Esophagus muscularis mucosa (tissue), 3 donors: Measurements from ENCODE around the gene KRTAP12-1.

Experiments used
- POLR2A ChIP-seq: fragments of 450-650 bp; IDR thresholded peaks from one replicate; pipeline ENCODE4 v1.6.1; 2017; ENCODE audit warnings: antibody characterized with exemption, moderate library complexity, mild to moderate bottlenecking, low read depth
- POLR2AphosphoS5 ChIP-seq, 2 donors: sonication (generic); formaldehyde crosslinking; IDR thresholded peaks; one replicate each; pipeline ENCODE4 v1.6.1; 2017; ENCODE audit warnings: antibody characterized with exemption in 2 of 2
- TF ChIP-seq, protein P1 (sequence below), 3 experiments: fragments of 200-600 bp in 2 of 3; fragments of 450-650 bp in 1 of 3; sonication (generic) in 2 of 3; IDR thresholded peaks; one replicate each; pipeline ENCODE4 v1.5.1; 2017 to 2019; ENCODE audit warnings: antibody characterized with exemption in 3 of 3, mild to moderate bottlenecking in 2 of 3, moderate library complexity in 1 of 3

DNA sequence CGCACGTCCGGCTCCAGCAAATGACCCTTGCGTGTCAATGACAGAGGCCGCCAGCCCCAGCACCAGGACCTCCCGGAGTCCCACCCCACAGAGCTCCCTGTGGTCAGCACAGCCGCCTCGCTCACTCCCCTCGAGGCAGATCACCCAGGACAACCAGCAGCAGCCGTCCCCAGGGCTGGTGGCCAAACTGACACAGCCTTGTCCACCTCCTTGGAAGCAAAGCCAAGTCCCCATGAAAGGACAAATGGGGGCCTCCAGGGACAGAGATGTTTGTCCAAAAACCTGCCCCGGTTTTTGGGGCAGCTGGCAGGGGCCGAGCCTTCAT lies 42.7 kb downstream of the KRTAP12-1 start:
- TF ChIP-seq, protein P1, sequence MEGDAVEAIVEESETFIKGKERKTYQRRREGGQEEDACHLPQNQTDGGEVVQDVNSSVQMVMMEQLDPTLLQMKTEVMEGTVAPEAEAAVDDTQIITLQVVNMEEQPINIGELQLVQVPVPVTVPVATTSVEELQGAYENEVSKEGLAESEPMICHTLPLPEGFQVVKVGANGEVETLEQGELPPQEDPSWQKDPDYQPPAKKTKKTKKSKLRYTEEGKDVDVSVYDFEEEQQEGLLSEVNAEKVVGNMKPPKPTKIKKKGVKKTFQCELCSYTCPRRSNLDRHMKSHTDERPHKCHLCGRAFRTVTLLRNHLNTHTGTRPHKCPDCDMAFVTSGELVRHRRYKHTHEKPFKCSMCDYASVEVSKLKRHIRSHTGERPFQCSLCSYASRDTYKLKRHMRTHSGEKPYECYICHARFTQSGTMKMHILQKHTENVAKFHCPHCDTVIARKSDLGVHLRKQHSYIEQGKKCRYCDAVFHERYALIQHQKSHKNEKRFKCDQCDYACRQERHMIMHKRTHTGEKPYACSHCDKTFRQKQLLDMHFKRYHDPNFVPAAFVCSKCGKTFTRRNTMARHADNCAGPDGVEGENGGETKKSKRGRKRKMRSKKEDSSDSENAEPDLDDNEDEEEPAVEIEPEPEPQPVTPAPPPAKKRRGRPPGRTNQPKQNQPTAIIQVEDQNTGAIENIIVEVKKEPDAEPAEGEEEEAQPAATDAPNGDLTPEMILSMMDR (IDR thresholded peaks at IDR 0.05) = no peak
- TF ChIP-seq POLR2A (no peak), POLR2AphosphoS5 (IDR thresholded peaks at IDR 0.05) (no peak)
